HEK293 (cell line): ENCODE measurements around the gene EFCAB12.

ENCODE experiments used
- ATF2 ChIP-seq: fragments of 450-650 bp; formaldehyde crosslinking; IDR thresholded peaks from 2 replicates; pipeline ENCODE4 v1.5.1; 2016; ENCODE audit warnings: missing biosample characterization, missing genetic modification characterization, low read depth
- BCL11B ChIP-seq: fragments of 450-650 bp; formaldehyde crosslinking; IDR thresholded peaks from 2 replicates; pipeline ENCODE4 v1.5.1; 2016; ENCODE audit warnings: low read depth, missing biosample characterization, missing genetic modification characterization
- ELK4 ChIP-seq: IDR thresholded peaks from 2 replicates; pipeline ENCODE4 v1.6.1; 2011; ENCODE audit warnings: mild to moderate bottlenecking, low read depth, low read length, borderline replicate concordance
- KLF9 ChIP-seq: fragments of 450-650 bp; formaldehyde crosslinking; IDR thresholded peaks from 2 replicates; pipeline ENCODE4 v1.5.1; 2016; ENCODE audit warnings: missing biosample characterization, missing genetic modification characterization, low read depth
- OSR2 ChIP-seq: fragments of 450-650 bp; formaldehyde crosslinking; IDR thresholded peaks from 2 replicates; pipeline ENCODE4 v1.5.1; 2016; ENCODE audit warnings: missing biosample characterization, missing genetic modification characterization
- SETDB1 ChIP-seq: IDR thresholded peaks from one replicate; pipeline ENCODE4 v1.6.1; 2017; ENCODE audit warnings: mild to moderate bottlenecking, low read length, moderate library complexity, mixed read lengths; ENCODE audit not compliant: insufficient read length
- ZFP41 ChIP-seq: fragments of 450-650 bp; formaldehyde crosslinking; IDR thresholded peaks from 2 replicates; pipeline ENCODE4 v1.5.1; 2016; ENCODE audit warnings: missing biosample characterization, missing genetic modification characterization, borderline replicate concordance
- ZNF169 ChIP-seq: fragments of 450-650 bp; formaldehyde crosslinking; IDR thresholded peaks from 2 replicates; pipeline ENCODE4 v1.5.1; 2016; ENCODE audit warnings: missing biosample characterization, missing genetic modification characterization
- ZNF223 ChIP-seq: fragments of 450-650 bp; formaldehyde crosslinking; IDR thresholded peaks from 2 replicates; pipeline ENCODE4 v1.5.1; 2016; ENCODE audit warnings: missing biosample characterization, missing genetic modification characterization
- ZNF449 ChIP-seq: fragments of 450-650 bp; formaldehyde crosslinking; IDR thresholded peaks from 2 replicates; pipeline ENCODE4 v1.5.1; 2017; ENCODE audit warnings: missing biosample characterization, mild to moderate bottlenecking, missing genetic modification characterization, moderate library complexity
- ZNF529 ChIP-seq: fragments of 450-650 bp; formaldehyde crosslinking; IDR thresholded peaks from 2 replicates; pipeline ENCODE4 v1.5.1; 2017; ENCODE audit warnings: missing genetic modification characterization, missing biosample characterization; ENCODE audit not compliant: insufficient replicate concordance
- ZNF548 ChIP-seq: fragments of 450-650 bp; formaldehyde crosslinking; IDR thresholded peaks from 2 replicates; pipeline ENCODE4 v1.5.1; 2016; ENCODE audit warnings: missing biosample characterization, missing genetic modification characterization
- ZNF670 ChIP-seq: fragments of 450-650 bp; formaldehyde crosslinking; IDR thresholded peaks from 2 replicates; pipeline ENCODE4 v1.5.1; 2016; ENCODE audit warnings: missing biosample characterization, missing genetic modification characterization, low read depth
- ZNF776 ChIP-seq: fragments of 450-650 bp; formaldehyde crosslinking; IDR thresholded peaks from 2 replicates; pipeline ENCODE4 v1.5.0; 2017; ENCODE audit warnings: missing biosample characterization, missing genetic modification characterization, borderline replicate concordance
- ZNF777 ChIP-seq: fragments of 450-650 bp; formaldehyde crosslinking; IDR thresholded peaks from 2 replicates; pipeline ENCODE4 v1.5.1; 2017; ENCODE audit warnings: missing biosample characterization, missing genetic modification characterization, borderline replicate concordance
- TF ChIP-seq, protein P1 (sequence below): fragments of 450-650 bp; formaldehyde crosslinking; IDR thresholded peaks from 2 replicates; pipeline ENCODE4 v1.5.1; 2016; ENCODE audit warnings: missing biosample characterization, missing genetic modification characterization
- TF ChIP-seq, protein P2 (sequence below): fragments of 450-650 bp; formaldehyde crosslinking; IDR thresholded peaks from 2 replicates; pipeline ENCODE4 v1.5.1; 2016; ENCODE audit warnings: missing biosample characterization, missing genetic modification characterization
- TF ChIP-seq, protein P3 (sequence below): fragments of 450-650 bp; formaldehyde crosslinking; IDR thresholded peaks from 2 replicates; pipeline ENCODE4 v1.5.1; 2016; ENCODE audit warnings: missing biosample characterization, missing genetic modification characterization
- TF ChIP-seq, protein P4 (sequence below): fragments of 450-650 bp; formaldehyde crosslinking; IDR thresholded peaks from 2 replicates; pipeline ENCODE4 v1.5.1; 2016; ENCODE audit warnings: missing biosample characterization, missing genetic modification characterization
- TF ChIP-seq, protein P5 (sequence below): fragments of 450-650 bp; formaldehyde crosslinking; IDR thresholded peaks from 2 replicates; pipeline ENCODE4 v1.5.1; 2016; ENCODE audit warnings: missing biosample characterization, missing genetic modification characterization
- TF ChIP-seq, protein P6 (sequence below): fragments of 450-650 bp; formaldehyde crosslinking; IDR thresholded peaks from 2 replicates; pipeline ENCODE4; 2016; ENCODE audit warnings: missing biosample characterization, missing genetic modification characterization

EFCAB12 gene

DNA sequence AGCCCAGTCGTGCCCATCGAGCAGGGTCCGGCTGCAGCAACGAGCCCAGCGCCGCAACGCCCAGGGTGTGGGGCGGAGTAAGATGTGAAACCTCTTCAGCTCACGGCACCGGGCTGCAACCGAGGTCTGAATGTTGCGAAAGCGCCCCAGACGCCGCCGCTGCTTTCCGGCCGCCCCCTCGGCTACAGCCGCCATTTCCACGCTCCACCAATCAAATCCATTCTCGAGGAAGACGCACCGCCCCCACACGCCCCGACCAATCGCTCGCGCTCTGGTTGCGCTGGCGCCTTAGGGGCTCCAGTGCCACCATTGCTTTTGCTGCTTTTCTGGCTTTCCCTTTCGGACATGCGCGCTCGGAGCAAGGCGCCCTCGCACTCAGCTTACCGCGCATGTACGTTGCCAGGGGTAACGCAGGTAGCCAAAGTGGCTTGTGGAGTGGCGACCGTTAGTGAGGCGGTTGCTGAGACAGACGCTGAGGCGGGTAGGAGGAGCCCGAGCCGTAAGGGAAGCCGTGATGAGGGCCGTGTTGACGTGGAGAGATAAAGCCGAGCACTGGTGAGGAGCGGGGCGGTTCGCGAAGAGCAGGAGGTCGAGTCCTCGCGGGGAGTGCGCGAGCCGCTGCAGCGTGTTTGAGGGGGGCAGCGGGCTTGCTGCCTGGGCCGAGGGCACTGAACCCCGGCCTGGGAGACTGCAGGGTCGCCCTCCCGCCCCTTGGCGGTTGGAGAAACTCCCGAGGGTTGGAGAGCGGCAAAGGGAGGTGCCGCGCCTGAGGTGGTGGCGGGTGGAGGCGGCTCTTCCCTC is 11.6 kb upstream of the EFCAB12 start, which contains the start of the genes IFT122 and MBD4 (continued):
- TF ChIP-seq BCL11B (no peak), ZNF670 (tag by site-specific recombination) (no peak), ZNF777 (no peak), ZNF169 (no peak), KLF9 (tag by site-specific recombination) (peak; percentile 82), ZNF223 (tag by site-specific recombination) (no peak), ATF2 (tag by site-specific recombination) (no peak), ZNF776 (tag by site-specific recombination) (no peak), SETDB1 (no peak), ZFP41 (tag by site-specific recombination) (no peak), ZNF529 (tag by site-specific recombination) (no peak), ZNF449 (tag by site-specific recombination) (peak; percentile 24; the same call in 1 of the 2 replicates), ELK4 (no peak), ZNF548 (tag by site-specific recombination) (no peak), OSR2 (peak; percentile 65; the same call in 1 of the 2 replicates)
- TF ChIP-seq, protein P1, sequence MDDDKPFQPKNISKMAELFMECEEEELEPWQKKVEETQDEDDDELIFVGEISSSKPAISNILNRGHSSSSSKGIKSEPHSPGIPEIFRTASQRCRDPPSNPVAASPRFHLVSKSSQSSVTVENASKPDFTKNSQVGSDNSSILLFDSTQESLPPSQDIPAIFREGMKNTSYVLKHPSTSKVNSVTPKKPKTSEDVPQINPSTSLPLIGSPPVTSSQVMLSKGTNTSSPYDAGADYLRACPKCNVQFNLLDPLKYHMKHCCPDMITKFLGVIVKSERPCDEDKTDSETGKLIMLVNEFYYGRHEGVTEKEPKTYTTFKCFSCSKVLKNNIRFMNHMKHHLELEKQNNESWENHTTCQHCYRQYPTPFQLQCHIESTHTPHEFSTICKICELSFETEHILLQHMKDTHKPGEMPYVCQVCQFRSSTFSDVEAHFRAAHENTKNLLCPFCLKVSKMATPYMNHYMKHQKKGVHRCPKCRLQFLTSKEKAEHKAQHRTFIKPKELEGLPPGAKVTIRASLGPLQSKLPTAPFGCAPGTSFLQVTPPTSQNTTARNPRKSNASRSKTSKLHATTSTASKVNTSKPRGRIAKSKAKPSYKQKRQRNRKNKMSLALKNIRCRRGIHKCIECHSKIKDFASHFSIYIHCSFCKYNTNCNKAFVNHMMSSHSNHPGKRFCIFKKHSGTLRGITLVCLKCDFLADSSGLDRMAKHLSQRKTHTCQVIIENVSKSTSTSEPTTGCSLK (tag by site-specific recombination) = no peak
- TF ChIP-seq, protein P2, sequence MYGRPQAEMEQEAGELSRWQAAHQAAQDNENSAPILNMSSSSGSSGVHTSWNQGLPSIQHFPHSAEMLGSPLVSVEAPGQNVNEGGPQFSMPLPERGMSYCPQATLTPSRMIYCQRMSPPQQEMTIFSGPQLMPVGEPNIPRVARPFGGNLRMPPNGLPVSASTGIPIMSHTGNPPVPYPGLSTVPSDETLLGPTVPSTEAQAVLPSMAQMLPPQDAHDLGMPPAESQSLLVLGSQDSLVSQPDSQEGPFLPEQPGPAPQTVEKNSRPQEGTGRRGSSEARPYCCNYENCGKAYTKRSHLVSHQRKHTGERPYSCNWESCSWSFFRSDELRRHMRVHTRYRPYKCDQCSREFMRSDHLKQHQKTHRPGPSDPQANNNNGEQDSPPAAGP (tag by site-specific recombination) = peak; percentile 65
- TF ChIP-seq, protein P3, sequence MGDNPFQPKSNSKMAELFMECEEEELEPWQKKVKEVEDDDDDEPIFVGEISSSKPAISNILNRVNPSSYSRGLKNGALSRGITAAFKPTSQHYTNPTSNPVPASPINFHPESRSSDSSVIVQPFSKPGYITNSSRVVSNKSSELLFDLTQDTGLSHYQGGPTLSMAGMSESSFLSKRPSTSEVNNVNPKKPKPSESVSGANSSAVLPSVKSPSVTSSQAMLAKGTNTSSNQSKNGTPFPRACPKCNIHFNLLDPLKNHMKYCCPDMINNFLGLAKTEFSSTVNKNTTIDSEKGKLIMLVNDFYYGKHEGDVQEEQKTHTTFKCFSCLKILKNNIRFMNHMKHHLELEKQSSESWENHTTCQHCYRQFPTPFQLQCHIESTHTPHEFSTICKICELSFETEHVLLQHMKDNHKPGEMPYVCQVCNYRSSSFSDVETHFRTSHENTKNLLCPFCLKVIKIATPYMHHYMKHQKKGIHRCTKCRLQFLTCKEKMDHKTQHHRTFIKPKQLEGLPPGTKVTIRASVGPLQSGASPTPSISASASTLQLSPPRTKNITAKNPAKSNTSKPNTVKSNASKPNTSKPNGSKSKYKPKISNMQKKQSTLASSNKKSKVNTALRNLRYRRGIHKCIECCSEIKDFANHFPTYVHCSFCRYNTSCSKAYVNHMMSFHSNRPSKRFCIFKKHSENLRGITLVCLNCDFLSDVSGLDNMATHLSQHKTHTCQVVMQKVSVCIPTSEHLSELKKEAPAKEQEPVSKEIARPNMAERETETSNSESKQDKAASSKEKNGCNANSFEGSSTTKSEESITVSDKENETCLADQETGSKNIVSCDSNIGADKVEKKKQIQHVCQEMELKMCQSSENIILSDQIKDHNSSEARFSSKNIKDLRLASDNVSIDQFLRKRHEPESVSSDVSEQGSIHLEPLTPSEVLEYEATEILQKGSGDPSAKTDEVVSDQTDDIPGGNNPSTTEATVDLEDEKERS (tag by site-specific recombination) = no peak
- TF ChIP-seq, protein P4, sequence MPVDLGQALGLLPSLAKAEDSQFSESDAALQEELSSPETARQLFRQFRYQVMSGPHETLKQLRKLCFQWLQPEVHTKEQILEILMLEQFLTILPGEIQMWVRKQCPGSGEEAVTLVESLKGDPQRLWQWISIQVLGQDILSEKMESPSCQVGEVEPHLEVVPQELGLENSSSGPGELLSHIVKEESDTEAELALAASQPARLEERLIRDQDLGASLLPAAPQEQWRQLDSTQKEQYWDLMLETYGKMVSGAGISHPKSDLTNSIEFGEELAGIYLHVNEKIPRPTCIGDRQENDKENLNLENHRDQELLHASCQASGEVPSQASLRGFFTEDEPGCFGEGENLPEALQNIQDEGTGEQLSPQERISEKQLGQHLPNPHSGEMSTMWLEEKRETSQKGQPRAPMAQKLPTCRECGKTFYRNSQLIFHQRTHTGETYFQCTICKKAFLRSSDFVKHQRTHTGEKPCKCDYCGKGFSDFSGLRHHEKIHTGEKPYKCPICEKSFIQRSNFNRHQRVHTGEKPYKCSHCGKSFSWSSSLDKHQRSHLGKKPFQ (tag by site-specific recombination) = no peak
- TF ChIP-seq, protein P5, sequence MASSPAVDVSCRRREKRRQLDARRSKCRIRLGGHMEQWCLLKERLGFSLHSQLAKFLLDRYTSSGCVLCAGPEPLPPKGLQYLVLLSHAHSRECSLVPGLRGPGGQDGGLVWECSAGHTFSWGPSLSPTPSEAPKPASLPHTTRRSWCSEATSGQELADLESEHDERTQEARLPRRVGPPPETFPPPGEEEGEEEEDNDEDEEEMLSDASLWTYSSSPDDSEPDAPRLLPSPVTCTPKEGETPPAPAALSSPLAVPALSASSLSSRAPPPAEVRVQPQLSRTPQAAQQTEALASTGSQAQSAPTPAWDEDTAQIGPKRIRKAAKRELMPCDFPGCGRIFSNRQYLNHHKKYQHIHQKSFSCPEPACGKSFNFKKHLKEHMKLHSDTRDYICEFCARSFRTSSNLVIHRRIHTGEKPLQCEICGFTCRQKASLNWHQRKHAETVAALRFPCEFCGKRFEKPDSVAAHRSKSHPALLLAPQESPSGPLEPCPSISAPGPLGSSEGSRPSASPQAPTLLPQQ = peak; percentile 58
- TF ChIP-seq, protein P6, sequence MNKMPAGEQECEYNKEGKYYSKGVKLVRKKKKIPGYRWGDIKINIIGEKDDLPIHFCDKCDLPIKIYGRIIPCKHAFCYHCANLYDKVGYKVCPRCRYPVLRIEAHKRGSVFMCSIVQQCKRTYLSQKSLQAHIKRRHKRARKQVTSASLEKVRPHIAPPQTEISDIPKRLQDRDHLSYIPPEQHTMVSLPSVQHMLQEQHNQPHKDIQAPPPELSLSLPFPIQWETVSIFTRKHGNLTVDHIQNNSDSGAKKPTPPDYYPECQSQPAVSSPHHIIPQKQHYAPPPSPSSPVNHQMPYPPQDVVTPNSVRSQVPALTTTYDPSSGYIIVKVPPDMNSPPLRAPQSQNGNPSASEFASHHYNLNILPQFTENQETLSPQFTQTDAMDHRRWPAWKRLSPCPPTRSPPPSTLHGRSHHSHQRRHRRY = no peak
